HUES6 (cell line): Measurements from ENCODE around the gene TMEM63B.
A peak's percentile ranks its signal among the peaks of the same experiment; 100 is the strongest.

Experiments used
- H3K27ac ChIP-seq: 2 replicates; pipeline ENCODE4 v1.7.0; 2013; ENCODE audit warnings: low read depth, mild to moderate bottlenecking, low read length, inconsistent platforms
- H3K27me3 ChIP-seq: 2 replicates; pipeline ENCODE4 v1.6.1; 2013; ENCODE audit warnings: low read length; ENCODE audit not compliant: control insufficient read depth, insufficient read depth
- H3K36me3 ChIP-seq: 2 replicates; pipeline ENCODE4 v1.6.1; 2013; ENCODE audit warnings: low read length; ENCODE audit not compliant: control insufficient read depth, insufficient read depth
- H3K4me1 ChIP-seq: 2 replicates; pipeline ENCODE4 v1.6.1; 2013; ENCODE audit warnings: low read length; ENCODE audit not compliant: control insufficient read depth, insufficient read depth
- H3K4me3 ChIP-seq: 2 replicates; pipeline ENCODE4 v1.5.1; 2013; ENCODE audit warnings: low read depth, low read length
- H3K9ac ChIP-seq: one replicate; pipeline ENCODE4 v1.6.1; 2013; ENCODE audit warnings: mild to moderate bottlenecking, low read length
- H3K9me3 ChIP-seq: 2 replicates; pipeline ENCODE4 v1.6.1; 2013; ENCODE audit warnings: low read depth, low read length; ENCODE audit not compliant: control insufficient read depth, insufficient read depth

Gene TMEM63B

GRCh38 chr6:44162876-44163625 lies 35.7 kb downstream of the TMEM63B start:
- H3K9ac ChIP-seq = no peak overlapping the region
- H3K36me3 ChIP-seq = no peaks in the 10 kb centered on the region
- H3K4me3 ChIP-seq = no peak overlapping the region
- no peaks in the 10 kb centered on the region for H3K9me3 ChIP-seq
- no peaks in the 10 kb centered on the region for H3K27me3 ChIP-seq
- H3K27ac ChIP-seq = no peak overlapping the region
- H3K4me1 ChIP-seq = peaks cover 25% of the 10 kb centered on the region

GRCh38 chr6:44166116-44166515 lies 38.8 kb downstream of the TMEM63B start:
- no peak overlapping the region; the same call in 1 of the 2 replicates for H3K4me3 ChIP-seq
- H3K36me3 ChIP-seq = no peaks in the 10 kb centered on the region
- H3K27me3 ChIP-seq = no peaks in the 10 kb centered on the region
- H3K4me1 ChIP-seq = peaks cover 25% of the 10 kb centered on the region
- no peak overlapping the region for H3K9ac ChIP-seq
- 0 out of 2 replicates have a peak overlapping the region, but pooled peaks have one; percentile 12 for H3K27ac ChIP-seq
- H3K9me3 ChIP-seq = no peaks in the 10 kb centered on the region

- Histone ChIP-seq H3K4me3 (no peak overlapping the region; the same call in 1 of the 2 replicates), H3K9ac (no peak overlapping the region), H3K36me3 (no peaks in the 10 kb centered on the region), H3K9me3 (no peaks in the 10 kb centered on the region), H3K27me3 (no peaks in the 10 kb centered on the region), H3K27ac (0 out of 2 replicates have a peak overlapping the region, but pooled peaks have one; percentile 12), H3K4me1 (peaks cover 25% of the 10 kb centered on the region)
Observed at GRCh38 chr6:44166591-44167184, 39.3 kb downstream of the TMEM63B start.

GRCh38 chr6:44167567-44167966 lies 40.2 kb downstream of the TMEM63B start:
- H3K9ac ChIP-seq = no peak overlapping the region
- H3K27me3 ChIP-seq = no peaks in the 10 kb centered on the region
- H3K4me1 ChIP-seq = peaks cover 25% of the 10 kb centered on the region
- H3K4me3 ChIP-seq = no peak overlapping the region
- H3K27ac ChIP-seq = no peak overlapping the region
- no peaks in the 10 kb centered on the region for H3K36me3 ChIP-seq
- H3K9me3 ChIP-seq = no peaks in the 10 kb centered on the region

GRCh38 chr6:44169154-44169553 lies 41.8 kb downstream of the TMEM63B start:
- no peaks in the 10 kb centered on the region for H3K9me3 ChIP-seq
- H3K4me3 ChIP-seq = no peak overlapping the region
- H3K27me3 ChIP-seq = no peaks in the 10 kb centered on the region
- no peaks in the 10 kb centered on the region for H3K36me3 ChIP-seq
- no peak overlapping the region for H3K9ac ChIP-seq
- H3K27ac ChIP-seq = no peak overlapping the region
- peaks cover 28% of the 10 kb centered on the region for H3K4me1 ChIP-seq

GRCh38 chr6:44169886-44170570 lies 42.7 kb downstream of the TMEM63B start:
- H3K9me3 ChIP-seq = no peaks in the 10 kb centered on the region
- no peak overlapping the region for H3K27ac ChIP-seq
- H3K36me3 ChIP-seq = no peaks in the 10 kb centered on the region
- no peak overlapping the region for H3K9ac ChIP-seq
- no peak overlapping the region for H3K4me3 ChIP-seq
- H3K27me3 ChIP-seq = no peaks in the 10 kb centered on the region
- H3K4me1 ChIP-seq = peaks cover 24% of the 10 kb centered on the region

GRCh38 chr6:44171899-44172546 lies 44.7 kb downstream of the TMEM63B start:
- no peaks in the 10 kb centered on the region for H3K9me3 ChIP-seq
- peaks cover 17% of the 10 kb centered on the region; the same call in 1 of the 2 replicates for H3K4me1 ChIP-seq
- no peaks in the 10 kb centered on the region for H3K36me3 ChIP-seq
- no peak overlapping the region for H3K4me3 ChIP-seq
- H3K9ac ChIP-seq = no peak overlapping the region
- no peaks in the 10 kb centered on the region for H3K27me3 ChIP-seq
- H3K27ac ChIP-seq = no peak overlapping the region

- peaks cover 17% of the 10 kb centered on the region; the same call in 1 of the 2 replicates for H3K4me1 ChIP-seq
- no peak overlapping the region for H3K27ac ChIP-seq
- H3K27me3 ChIP-seq = no peaks in the 10 kb centered on the region
- H3K9ac ChIP-seq = no peak overlapping the region
- H3K9me3 ChIP-seq = no peaks in the 10 kb centered on the region
- H3K4me3 ChIP-seq = no peak overlapping the region
- no peaks in the 10 kb centered on the region for H3K36me3 ChIP-seq
Observed at GRCh38 chr6:44172731-44173500, 45.6 kb downstream of the TMEM63B start.

- peaks cover 17% of the 10 kb centered on the region; the same call in 1 of the 2 replicates for H3K4me1 ChIP-seq
- no peaks in the 10 kb centered on the region for H3K9me3 ChIP-seq
- no peaks in the 10 kb centered on the region for H3K27me3 ChIP-seq
- H3K4me3 ChIP-seq = no peak overlapping the region
- no peak overlapping the region for H3K9ac ChIP-seq
- H3K27ac ChIP-seq = no peak overlapping the region
- H3K36me3 ChIP-seq = no peaks in the 10 kb centered on the region
Observed at GRCh38 chr6:44176130-44176761, 48.9 kb downstream of the TMEM63B start.
